ENCODE data around the gene AGPAT2. TPM values are rescaled to one million over a fixed set of nuclear protein-coding genes. Genes with fewer than 3 reads are reported as not detected.

Gene AGPAT2
- total and polyA plus RNA-seq, 2 donors (not counting 1 experiment from before 2014, with no cell fraction given): 25.1 to 28.4 TPM

DNA sequence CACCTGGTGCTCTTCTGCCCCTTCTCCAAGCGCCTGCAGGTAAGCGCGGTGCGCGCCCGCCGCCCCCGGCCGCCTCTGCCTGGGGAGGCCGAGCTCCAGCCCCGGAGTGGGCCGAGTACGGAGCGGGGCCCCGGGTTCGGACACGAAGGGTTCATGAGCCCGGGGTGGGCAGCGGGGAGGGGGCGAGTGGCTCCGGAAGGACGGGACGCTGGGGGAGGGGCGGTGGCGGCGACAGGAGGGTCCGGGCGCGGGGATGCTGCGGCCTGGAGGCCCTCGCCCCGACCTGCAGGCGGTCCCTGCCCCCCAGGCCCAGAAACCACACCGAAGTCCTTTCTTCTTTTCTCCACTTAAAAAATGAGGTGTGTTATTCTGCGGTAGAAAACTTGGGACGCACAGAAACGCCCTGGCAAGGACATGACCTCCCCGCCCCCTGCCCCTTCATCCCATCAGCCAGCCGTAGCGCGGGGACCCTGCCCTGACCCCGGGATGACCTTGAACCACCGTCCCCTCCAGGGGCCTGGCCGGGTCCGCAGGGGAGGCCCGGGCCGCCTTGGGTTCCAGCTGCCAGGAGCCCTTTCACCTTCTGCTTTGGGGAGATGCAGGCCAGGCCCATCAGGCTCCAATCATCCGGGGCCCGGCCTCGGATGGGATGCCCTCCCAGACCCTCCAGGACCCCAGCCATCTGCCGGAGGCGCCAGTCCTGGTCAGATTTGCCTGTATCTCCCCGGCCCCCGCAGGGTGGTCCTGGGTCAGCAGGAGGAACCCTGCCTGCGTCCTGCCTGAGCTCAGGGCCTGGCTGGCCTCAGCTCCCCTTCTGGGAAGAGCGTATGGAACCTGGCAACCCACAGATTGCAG, 25.7 kb upstream of the AGPAT2 start:
- Histone ChIP-seq H3K79me2 (ENCODE audit: control insufficient read depth, insufficient read depth, low read length) (peaks cover 4% of the 10 kb centered on the region), H3K27ac (ENCODE audit: low read length in 2 of 2) (no peak overlapping the region), H3K9me3 (ENCODE audit: control extremely low read depth in 1 of 3, control insufficient read depth in 2 of 3, insufficient read depth in 1 of 3, low read length in 2 of 3) (peaks cover 0 to 4% (median 0%) of the 10 kb centered on the region in 3 donors), H3K27me3 (replicated peaks in 1 of 4; ENCODE audit: control extremely low read depth in 1 of 4, control insufficient read depth in 3 of 4, insufficient read depth in 4 of 4, low read length in 3 of 4) (peaks cover 0 to 39% (median 6%) of the 10 kb centered on the region in 4 experiments), H2AFZ (ENCODE audit: insufficient read depth, low read depth, low read length, poor library complexity, severe bottlenecking) (peak overlapping the region; percentile 22), H4K20me1 (ENCODE audit: control insufficient read depth, insufficient read depth, low read length, poor library complexity, severe bottlenecking) (no peaks in the 10 kb centered on the region), H3K4me3 (ENCODE audit: control extremely low read depth in 1 of 5, extremely low read depth in 1 of 5, insufficient read depth in 1 of 5, low read depth in 2 of 5, low read length in 4 of 5) (peak overlapping the region in 4 of 5 experiments; percentile 33 to 48 (median 38)), H3K9ac (ENCODE audit: low read length) (peak overlapping the region; percentile 47), H3K4me2 (replicated peaks; ENCODE audit: low read depth, low read length, poor library complexity, severe bottlenecking) (peak overlapping the region; percentile 82), H3K4me1 (ENCODE audit: control insufficient read depth in 2 of 2, insufficient read depth in 2 of 2, low read length in 2 of 2) (peaks cover 31 to 33% of the 10 kb centered on the region in 2 donors), H3K36me3 (replicated peaks in 1 of 2; ENCODE audit: control extremely low read depth in 1 of 2, control insufficient read depth in 1 of 2, extremely low read depth in 1 of 2, insufficient read depth in 2 of 2, low read length in 1 of 2) (no peaks in the 10 kb centered on the region)
- WGBS (ENCODE audit: insufficient coverage): 4% methylated on average over 50 of the region's 56 CpGs
- H3K4me1 Mint-ChIP-seq: peaks cover 21% of the 10 kb centered on the region
- intact Hi-C loops (cut with micrococcal nuclease): loop anchor here (10.0 kb wide), 1 partner anchor 48 kb away; the partner anchor contains the start of gene EGFL7
- H3K9me3 Mint-ChIP-seq (ENCODE audit: insufficient read depth): no peaks in the 10 kb centered on the region
- peaks cover 23% of the 10 kb centered on the region for H3K27me3 Mint-ChIP-seq
- peak overlapping the region; percentile 70 for H3K27ac Mint-ChIP-seq
- DNase-seq (no peak), ATAC-seq (ENCODE audit: low read depth) (no peak)
- POLR2A ChIA-PET: interaction anchor here (1.2 to 2.4 kb wide), 4 partner anchors 10 to 17 kb away, joined by 3 to 8 read pairs (median 4); no protein-coding TSS in a partner anchor
- peak overlapping the region; percentile 71 for H3K4me3 Mint-ChIP-seq
- CTCF ChIA-PET: interaction anchor here (4.0 kb wide), 1 partner anchor 14 kb away, joined by 23 read pairs; no protein-coding TSS in a partner anchor
- peak; percentile 40 for TF ChIP-seq EZH2 (IDR thresholded peaks at IDR 0.05; ENCODE audit: borderline replicate concordance, insufficient read depth, low read depth, low read length, poor library complexity, severe bottlenecking)
- TF ChIP-seq CTCF (IDR thresholded peaks at IDR 0.05): no peak

Data from B cell (primary cell).